IMR-90 (cell line): ENCODE measurements around the gene ATP4A. TPM values are rescaled to one million over a fixed set of nuclear protein-coding genes. Genes with fewer than 3 reads are reported as not detected.

Experiments
- ATAC-seq: fragments of 200-7000 bp; cut with Tn5 transposase; 2 replicates; pipeline ENCODE4 v1.9.1; 2020; ENCODE audit warnings: low read depth, mild to moderate bottlenecking, moderate library complexity
- BruUV-seq: library from RNA; stranded (reverse); fragments of 400-500 nt; replicated peaks from 2 replicates; lab custom pipeline; 2021; lab: Mats Ljungman, UMichigan
- CTCF ChIA-PET: fragments of 300-600 bp; formaldehyde crosslinking; extraction: SDS; loops from one replicate; lab custom pipeline; 2021; ENCODE audit warnings: antibody characterized with exemption; lab: Yijun Ruan, JAX
- POLR2A ChIA-PET: fragments of 300-600 bp; sonication (Branson Sonifier 250); formaldehyde crosslinking; loops from one replicate; lab custom pipeline; 2022; ENCODE audit warnings: antibody characterized with exemption; ENCODE audit not compliant: unreplicated experiment; lab: Charles Lee
- DNase-seq: peaks from one replicate; pipeline ENCODE4 v3.0.0; 2013
- H2AFZ ChIP-seq: replicated peaks from 2 replicates; pipeline ENCODE3; 2013; ENCODE audit warnings: low read length, mild to moderate bottlenecking; ENCODE audit not compliant: poor library complexity
- H2AK5ac ChIP-seq: 2 replicates; pipeline ENCODE4 v1.6.1; 2013; ENCODE audit warnings: low read depth, low read length, inconsistent platforms
- H2AK9ac ChIP-seq: replicated peaks from 2 replicates; pipeline ENCODE3; 2013; ENCODE audit warnings: mild to moderate bottlenecking, low read depth, low read length, moderate library complexity; ENCODE audit not compliant: poor library complexity
- H2BK120ac ChIP-seq: 2 replicates; pipeline ENCODE4 v1.6.1; 2013; ENCODE audit warnings: low read depth, low read length, inconsistent platforms
- H2BK15ac ChIP-seq: 3 replicates; pipeline ENCODE4 v1.6.1; 2013; ENCODE audit warnings: low read depth, low read length, inconsistent platforms
- H2BK20ac ChIP-seq: 2 replicates; pipeline ENCODE4 v1.6.1; 2013; ENCODE audit warnings: low read depth, mild to moderate bottlenecking, inconsistent platforms, low read length, moderate library complexity
- H2BK5ac ChIP-seq: 2 replicates; pipeline ENCODE4 v1.6.1; 2013; ENCODE audit warnings: mild to moderate bottlenecking, low read depth, low read length, inconsistent platforms; ENCODE audit not compliant: poor library complexity, severe bottlenecking
- H3K14ac ChIP-seq: replicated peaks from 2 replicates; pipeline ENCODE4 v1.6.1; 2013; ENCODE audit warnings: low read depth, low read length, inconsistent platforms
- H3K18ac ChIP-seq: 2 replicates; pipeline ENCODE4 v1.6.1; 2013; ENCODE audit warnings: low read depth, low read length, control low read depth
- H3K23ac ChIP-seq: 2 replicates; pipeline ENCODE4 v1.6.1; 2013; ENCODE audit warnings: low read depth, low read length, inconsistent platforms
- H3K27ac ChIP-seq: 2 replicates; pipeline ENCODE4 v1.5.1; 2013; ENCODE audit warnings: mild to moderate bottlenecking, control low read depth, low read length; ENCODE audit not compliant: insufficient read depth
- H3K27me3 ChIP-seq: 2 replicates; pipeline ENCODE4 v1.6.1; 2013; ENCODE audit warnings: low read length; ENCODE audit not compliant: control insufficient read depth, insufficient read depth
- H3K36me3 ChIP-seq: 2 replicates; pipeline ENCODE4 v1.6.1; 2013; ENCODE audit warnings: low read length, mixed read lengths; ENCODE audit not compliant: control insufficient read depth, insufficient read depth
- H3K4ac ChIP-seq: 2 replicates; pipeline ENCODE4 v1.6.1; 2013; ENCODE audit warnings: low read depth, low read length, inconsistent platforms
- H3K4me1 ChIP-seq: 2 replicates; pipeline ENCODE4 v1.6.1; 2013; ENCODE audit warnings: low read length, mixed read lengths; ENCODE audit not compliant: control insufficient read depth, insufficient read depth
- H3K4me2 ChIP-seq: 2 replicates; pipeline ENCODE4 v1.6.1; 2013; ENCODE audit warnings: low read depth, mild to moderate bottlenecking, control low read depth, low read length, moderate library complexity
- H3K4me3 ChIP-seq: 2 replicates; pipeline ENCODE4 v1.5.1; 2013; ENCODE audit warnings: low read depth, mild to moderate bottlenecking, control low read depth, low read length, moderate library complexity; ENCODE audit not compliant: insufficient read depth
- H3K56ac ChIP-seq: 2 replicates; pipeline ENCODE4 v1.6.1; 2013; ENCODE audit warnings: low read length, inconsistent platforms; ENCODE audit not compliant: insufficient read depth; ENCODE audit errors: extremely low read depth
- H3K79me1 ChIP-seq, 2 experiments: 2 replicates each; pipeline ENCODE4 v1.6.1; 2013; ENCODE audit warnings: low read length in 2 of 2, inconsistent platforms in 1 of 2, low read depth in 1 of 2
- H3K9ac ChIP-seq: 2 replicates; pipeline ENCODE4 v1.6.1; 2013; ENCODE audit warnings: low read depth, low read length, control low read depth
- H3K9me1 ChIP-seq: 2 replicates; pipeline ENCODE4 v1.6.1; 2013; ENCODE audit warnings: low read length, inconsistent platforms; ENCODE audit not compliant: insufficient read depth
- H3K9me3 ChIP-seq: 2 replicates; pipeline ENCODE4 v1.6.1; 2013; ENCODE audit warnings: low read length; ENCODE audit not compliant: control insufficient read depth, insufficient read depth
- H4K20me1 ChIP-seq: 2 replicates; pipeline ENCODE4 v1.6.1; 2013; ENCODE audit warnings: low read length, inconsistent platforms; ENCODE audit not compliant: insufficient read depth
- H4K5ac ChIP-seq: 2 replicates; pipeline ENCODE4 v1.6.1; 2013; ENCODE audit warnings: mild to moderate bottlenecking, low read depth, low read length, control low read depth
- H4K8ac ChIP-seq, 2 experiments: 2 replicates each; pipeline ENCODE4 v1.6.1; 2013; ENCODE audit warnings: low read depth in 2 of 2, low read length in 2 of 2, control low read depth in 1 of 2, inconsistent platforms in 1 of 2
- H4K91ac ChIP-seq: 2 replicates; pipeline ENCODE4 v1.6.1; 2013; ENCODE audit warnings: low read depth, low read length, inconsistent platforms; ENCODE audit not compliant: insufficient read depth
- BHLHE40 ChIP-seq: fragments of 150-350 bp; IDR thresholded peaks from 2 replicates; pipeline ENCODE4 v1.6.1; 2016; ENCODE audit warnings: mild to moderate bottlenecking, low read depth, low read length
- CEBPB ChIP-seq: IDR thresholded peaks from 2 replicates; pipeline ENCODE4 v1.6.1; 2012; ENCODE audit warnings: low read depth, low read length, improper control_type of control experiment
- CHD1 ChIP-seq: IDR thresholded peaks from 2 replicates; pipeline ENCODE4 v1.6.1; 2012; ENCODE audit warnings: low read depth, low read length, improper control_type of control experiment
- FOS ChIP-seq: fragments of 150-350 bp; IDR thresholded peaks from 2 replicates; pipeline ENCODE4 v1.6.1; 2016; ENCODE audit warnings: low read depth, low read length
- MAFK ChIP-seq: IDR thresholded peaks from 2 replicates; pipeline ENCODE4 v1.6.1; 2012; ENCODE audit warnings: low read depth, low read length, improper control_type of control experiment
- MAZ ChIP-seq: IDR thresholded peaks from 2 replicates; pipeline ENCODE4 v1.6.1; 2012; ENCODE audit warnings: low read depth, mild to moderate bottlenecking, low read length, improper control_type of control experiment, moderate library complexity, borderline replicate concordance
- MXI1 ChIP-seq: IDR thresholded peaks from 2 replicates; pipeline ENCODE4 v1.6.1; 2012; ENCODE audit warnings: low read depth, mild to moderate bottlenecking, low read length, moderate library complexity, borderline replicate concordance
- NFE2L2 ChIP-seq: fragments of 150-350 bp; IDR thresholded peaks from 2 replicates; pipeline ENCODE4 v1.6.1; 2016; ENCODE audit warnings: low read depth, mild to moderate bottlenecking, low read length
- POLR2A ChIP-seq: IDR thresholded peaks from 2 replicates; pipeline ENCODE4 v1.6.1; 2012; ENCODE audit warnings: mild to moderate bottlenecking, low read depth, low read length
- RAD21 ChIP-seq: IDR thresholded peaks from 2 replicates; pipeline ENCODE4 v1.6.1; 2012; ENCODE audit warnings: low read length, improper control_type of control experiment
- RCOR1 ChIP-seq: IDR thresholded peaks from 2 replicates; pipeline ENCODE4 v1.6.1; 2012; ENCODE audit warnings: mild to moderate bottlenecking, low read length, improper control_type of control experiment; ENCODE audit not compliant: insufficient replicate concordance
- RFX5 ChIP-seq: IDR thresholded peaks from 2 replicates; pipeline ENCODE4 v1.8.0; 2012; ENCODE audit warnings: low read depth, mild to moderate bottlenecking, low read length, moderate library complexity
- SMC3 ChIP-seq: fragments of 150-350 bp; IDR thresholded peaks from 2 replicates; pipeline ENCODE4 v1.6.1; 2016; ENCODE audit warnings: low read depth, mild to moderate bottlenecking, antibody characterized with exemption, low read length, moderate library complexity
- whole genome bisulfite sequencing, 2 experiments: methylation state at CpG; one replicate each; pipeline versions ENCODE4 v1.1.5 to v1.1.7; 2013; ENCODE audit warnings: missing lambda C conversion rate in 2 of 2; ENCODE audit not compliant: insufficient read length in 1 of 2; ENCODE audit errors: extremely low coverage in 2 of 2; 5-methylcytosine and 5-hydroxymethylcytosine counted together
- dilution Hi-C: fragments of 300-500 bp; cut with HindIII; formaldehyde crosslinking; loops from one replicate; pipeline ENCODE4 v1.14.3; 2018; ENCODE audit warnings: low sequenced_read_pairs; ENCODE audit not compliant: unreplicated experiment
- in situ Hi-C: fragments of 300-500 bp; cut with MboI; formaldehyde crosslinking; loops from 3 replicates; pipeline ENCODE4 v1.14.3; 2019; ENCODE audit warnings: low sequenced_read_pairs, inconsistent platforms, mixed read lengths
- intact Hi-C: fragments of 100-400 bp; cut with micrococcal nuclease; formaldehyde crosslinking; loops from 2 replicates; pipeline ENCODE4 v1.10.0; 2022
- polyA plus RNA-seq, 3 experiments: library from polyadenylated mRNA; depleted of rRNA; stranded (reverse); fragments of >200 nt; gene quantifications; 2 replicates each; pipeline ENCODE4 v1.2.3, GENCODE V29; 2012; ENCODE audit warnings: low replicate concordance in 1 of 3
- total RNA-seq: library from RNA; depleted of rRNA; stranded (reverse); fragments of >200 nt; gene quantifications from 2 replicates; pipeline ENCODE4 v1.2.3, GENCODE V29; 2012
- TF ChIP-seq, protein P1 (sequence below): fragments of 150-350 bp; IDR thresholded peaks from 2 replicates; pipeline ENCODE4 v1.6.1; 2016; ENCODE audit warnings: low read depth, mild to moderate bottlenecking, low read length, moderate library complexity, borderline replicate concordance
- TF ChIP-seq, protein P2 (sequence below): conservative IDR thresholded peaks from 2 replicates; pipeline ENCODE4 v1.5.1; 2012; ENCODE audit warnings: mild to moderate bottlenecking, low read depth, low read length, improper control_type of control experiment
- TF ChIP-seq, protein P3 (sequence below): fragments of 150-350 bp; IDR thresholded peaks from 2 replicates; pipeline ENCODE4 v1.6.1; 2017; ENCODE audit warnings: mild to moderate bottlenecking, antibody characterized with exemption, low read length, low read depth

The ATP4A gene
- total and polyA plus RNA-seq, 2 of the 4 experiments (the other 2 are of a cell fraction): not detected

GRCh38 chr19:35560271-35560670 is 3.2 kb downstream of the ATP4A start:
- DNase-seq: no peak
- H3K4ac ChIP-seq: no peak overlapping the region
- intact Hi-C loops (no loop called here), in situ Hi-C loops (no loop called here), dilution Hi-C loops (no loop called here)
- TF ChIP-seq, protein P1, sequence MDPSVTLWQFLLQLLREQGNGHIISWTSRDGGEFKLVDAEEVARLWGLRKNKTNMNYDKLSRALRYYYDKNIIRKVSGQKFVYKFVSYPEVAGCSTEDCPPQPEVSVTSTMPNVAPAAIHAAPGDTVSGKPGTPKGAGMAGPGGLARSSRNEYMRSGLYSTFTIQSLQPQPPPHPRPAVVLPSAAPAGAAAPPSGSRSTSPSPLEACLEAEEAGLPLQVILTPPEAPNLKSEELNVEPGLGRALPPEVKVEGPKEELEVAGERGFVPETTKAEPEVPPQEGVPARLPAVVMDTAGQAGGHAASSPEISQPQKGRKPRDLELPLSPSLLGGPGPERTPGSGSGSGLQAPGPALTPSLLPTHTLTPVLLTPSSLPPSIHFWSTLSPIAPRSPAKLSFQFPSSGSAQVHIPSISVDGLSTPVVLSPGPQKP: no peak
- TF ChIP-seq MAZ (no peak), CHD1 (no peak), POLR2A (no peak), BHLHE40 (no peak), FOS (no peak), MAFK (no peak), MXI1 (no peak), NFE2L2 (no peak), CEBPB (no peak), RAD21 (no peak), RFX5 (no peak), RCOR1 (no peak), SMC3 (no peak)
- TF ChIP-seq, protein P2, sequence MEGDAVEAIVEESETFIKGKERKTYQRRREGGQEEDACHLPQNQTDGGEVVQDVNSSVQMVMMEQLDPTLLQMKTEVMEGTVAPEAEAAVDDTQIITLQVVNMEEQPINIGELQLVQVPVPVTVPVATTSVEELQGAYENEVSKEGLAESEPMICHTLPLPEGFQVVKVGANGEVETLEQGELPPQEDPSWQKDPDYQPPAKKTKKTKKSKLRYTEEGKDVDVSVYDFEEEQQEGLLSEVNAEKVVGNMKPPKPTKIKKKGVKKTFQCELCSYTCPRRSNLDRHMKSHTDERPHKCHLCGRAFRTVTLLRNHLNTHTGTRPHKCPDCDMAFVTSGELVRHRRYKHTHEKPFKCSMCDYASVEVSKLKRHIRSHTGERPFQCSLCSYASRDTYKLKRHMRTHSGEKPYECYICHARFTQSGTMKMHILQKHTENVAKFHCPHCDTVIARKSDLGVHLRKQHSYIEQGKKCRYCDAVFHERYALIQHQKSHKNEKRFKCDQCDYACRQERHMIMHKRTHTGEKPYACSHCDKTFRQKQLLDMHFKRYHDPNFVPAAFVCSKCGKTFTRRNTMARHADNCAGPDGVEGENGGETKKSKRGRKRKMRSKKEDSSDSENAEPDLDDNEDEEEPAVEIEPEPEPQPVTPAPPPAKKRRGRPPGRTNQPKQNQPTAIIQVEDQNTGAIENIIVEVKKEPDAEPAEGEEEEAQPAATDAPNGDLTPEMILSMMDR: no peak
- TF ChIP-seq, protein P3, sequence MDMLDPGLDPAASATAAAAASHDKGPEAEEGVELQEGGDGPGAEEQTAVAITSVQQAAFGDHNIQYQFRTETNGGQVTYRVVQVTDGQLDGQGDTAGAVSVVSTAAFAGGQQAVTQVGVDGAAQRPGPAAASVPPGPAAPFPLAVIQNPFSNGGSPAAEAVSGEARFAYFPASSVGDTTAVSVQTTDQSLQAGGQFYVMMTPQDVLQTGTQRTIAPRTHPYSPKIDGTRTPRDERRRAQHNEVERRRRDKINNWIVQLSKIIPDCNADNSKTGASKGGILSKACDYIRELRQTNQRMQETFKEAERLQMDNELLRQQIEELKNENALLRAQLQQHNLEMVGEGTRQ: no peak
- no TSS peak for BruUV-seq
- H3K27me3 ChIP-seq: peaks cover 45% of the 10 kb centered on the region
- H2BK20ac ChIP-seq: no peak overlapping the region
- H3K36me3 ChIP-seq: no peaks in the 10 kb centered on the region
- no peaks in the 10 kb centered on the region for H4K20me1 ChIP-seq
- no peak overlapping the region for H3K9ac ChIP-seq
- H3K9me1 ChIP-seq: 0 out of 2 replicates have a peak, but pooled peaks cover 3% of the 10 kb centered on the region
- no peak overlapping the region for H3K4me3 ChIP-seq
- CTCF ChIA-PET: no interaction called here
- H4K5ac ChIP-seq: no peak overlapping the region
- no peak overlapping the region for H4K91ac ChIP-seq
- H3K79me1 ChIP-seq: no peaks in the 10 kb centered on the region
- WGBS, 2 experiments: 80% methylated on average over 1 of the region's 18 CpGs; no CpG with 5 or more reads in 1 of the 2 experiments
- no peak overlapping the region for H2AK5ac ChIP-seq
- H3K23ac ChIP-seq: no peak overlapping the region
- no peak overlapping the region for H3K14ac ChIP-seq
- H3K18ac ChIP-seq: no peak overlapping the region
- no peaks in the 10 kb centered on the region for H3K9me3 ChIP-seq
- H3K4me2 ChIP-seq: no peak overlapping the region
- no peak overlapping the region for H2AK9ac ChIP-seq
- H2BK5ac ChIP-seq: no peak overlapping the region
- POLR2A ChIA-PET: no interaction called here
- H4K8ac ChIP-seq: no peak overlapping the region
- H2AFZ ChIP-seq: no peak overlapping the region
- H2BK15ac ChIP-seq: no peak overlapping the region
- no peak for ATAC-seq
- H3K27ac ChIP-seq: no peak overlapping the region
- H3K4me1 ChIP-seq: no peaks in the 10 kb centered on the region
- H2BK120ac ChIP-seq: no peak overlapping the region
- H3K56ac ChIP-seq: no peak overlapping the region
